Colonic mucosa (tissue), 4 donors: ENCODE data around the gene EEF1A2. TPM values are rescaled to one million over a fixed set of nuclear protein-coding genes. Genes with fewer than 3 reads are reported as not detected.

Source experiments
- DNase-seq: peaks from one replicate; pipeline ENCODE4 v3.0.0-alpha.2; 2020
- H3K27ac ChIP-seq: fragments of 200-600 bp; one replicate; pipeline ENCODE4 v1.8.0; 2021
- H3K27me3 ChIP-seq: fragments of 200-600 bp; one replicate; pipeline ENCODE4 v1.8.0; 2021
- H3K36me3 ChIP-seq: fragments of 200-600 bp; one replicate; pipeline ENCODE4 v1.8.0; 2021
- H3K4me1 ChIP-seq: fragments of 200-600 bp; one replicate; pipeline ENCODE4 v1.8.0; 2021; ENCODE audit warnings: mild to moderate bottlenecking
- H3K4me3 ChIP-seq: fragments of 200-600 bp; one replicate; pipeline ENCODE4 v1.8.0; 2021
- H3K9ac ChIP-seq, 2 donors: one replicate each; pipeline ENCODE4 v1.7.0; 2013; ENCODE audit warnings: control low read depth in 2 of 2, low read depth in 2 of 2, low read length in 2 of 2
- H3K9me3 ChIP-seq: fragments of 200-600 bp; one replicate; pipeline ENCODE4 v1.8.0; 2021
- intact Hi-C: fragments of 100-400 bp; cut with DNase I; formaldehyde crosslinking; loops from one replicate; pipeline ENCODE4 v1.14.1; 2022
- total RNA-seq, 2 donors: library from RNA; stranded (reverse); fragmentation: NEBNext Ultra II Directional in 1 of 2; extraction: Animal tissue kit (Norgen Biotek cat#: 25700) in 1 of 2; gene quantifications; one replicate each; pipeline ENCODE4 v1.2.1, GENCODE V29; 2021
- TF ChIP-seq, protein P1 (sequence below): fragments of 200-600 bp; IDR thresholded peaks from one replicate; pipeline ENCODE4 v1.8.0; 2022; ENCODE audit warnings: antibody characterized with exemption, mild to moderate bottlenecking
- donor health status: healthy.
- donor health status: DM: no; HTN: no; CAD: no.
- donor health status: DM: no; HTN: no; CAD: no.

EEF1A2 gene
- total RNA-seq, 2 donors from 2014 or later = 1.5 to 3.2 TPM

GRCh38 chr20:63469713-63470101 lies 29.2 kb downstream of the EEF1A2 start:
- H3K36me3 ChIP-seq = no peaks in the 10 kb centered on the region
- H3K27ac ChIP-seq = no peak overlapping the region
- no peaks in the 10 kb centered on the region for H3K9me3 ChIP-seq
- TF ChIP-seq, protein P1, sequence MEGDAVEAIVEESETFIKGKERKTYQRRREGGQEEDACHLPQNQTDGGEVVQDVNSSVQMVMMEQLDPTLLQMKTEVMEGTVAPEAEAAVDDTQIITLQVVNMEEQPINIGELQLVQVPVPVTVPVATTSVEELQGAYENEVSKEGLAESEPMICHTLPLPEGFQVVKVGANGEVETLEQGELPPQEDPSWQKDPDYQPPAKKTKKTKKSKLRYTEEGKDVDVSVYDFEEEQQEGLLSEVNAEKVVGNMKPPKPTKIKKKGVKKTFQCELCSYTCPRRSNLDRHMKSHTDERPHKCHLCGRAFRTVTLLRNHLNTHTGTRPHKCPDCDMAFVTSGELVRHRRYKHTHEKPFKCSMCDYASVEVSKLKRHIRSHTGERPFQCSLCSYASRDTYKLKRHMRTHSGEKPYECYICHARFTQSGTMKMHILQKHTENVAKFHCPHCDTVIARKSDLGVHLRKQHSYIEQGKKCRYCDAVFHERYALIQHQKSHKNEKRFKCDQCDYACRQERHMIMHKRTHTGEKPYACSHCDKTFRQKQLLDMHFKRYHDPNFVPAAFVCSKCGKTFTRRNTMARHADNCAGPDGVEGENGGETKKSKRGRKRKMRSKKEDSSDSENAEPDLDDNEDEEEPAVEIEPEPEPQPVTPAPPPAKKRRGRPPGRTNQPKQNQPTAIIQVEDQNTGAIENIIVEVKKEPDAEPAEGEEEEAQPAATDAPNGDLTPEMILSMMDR = no peak
- DNase-seq = no peak
- H3K9ac ChIP-seq = no peak overlapping the region
- intact Hi-C loops = no loop called here
- H3K4me1 ChIP-seq = no peaks in the 10 kb centered on the region
- no peak overlapping the region for H3K4me3 ChIP-seq
- peaks cover 32% of the 10 kb centered on the region for H3K27me3 ChIP-seq

- Histone ChIP-seq H3K27ac (no peak overlapping the region), H3K27me3 (peaks cover 31% of the 10 kb centered on the region), H3K9me3 (no peaks in the 10 kb centered on the region), H3K4me1 (no peaks in the 10 kb centered on the region), H3K9ac (no peak overlapping the region), H3K36me3 (no peaks in the 10 kb centered on the region), H3K4me3 (no peak overlapping the region)
- DNase-seq = no peak
- intact Hi-C loops = no loop called here
- TF ChIP-seq, protein P1 = no peak
Observed at GRCh38 chr20:63469019-63469712, 29.7 kb downstream of the EEF1A2 start.

DNA sequence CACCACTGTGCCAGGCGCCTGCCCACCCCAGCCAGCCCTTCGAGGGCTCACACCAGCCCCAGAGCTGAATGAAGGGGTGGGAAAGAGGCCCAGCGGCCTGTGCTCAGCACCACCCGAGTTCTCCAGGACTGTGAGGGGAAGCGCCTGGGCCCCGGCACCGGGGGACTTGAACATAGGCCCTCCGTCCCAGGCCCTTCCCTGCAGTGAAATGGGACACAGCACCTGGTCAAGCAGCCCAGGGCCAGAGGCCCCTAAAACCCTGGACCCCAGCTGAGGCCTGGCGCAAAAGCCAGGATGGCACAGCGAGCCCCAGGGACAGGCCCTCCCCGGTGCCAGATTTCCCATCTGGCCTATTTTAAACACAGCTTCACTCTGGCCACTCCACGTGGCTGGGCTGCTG lies 30.5 kb downstream of the EEF1A2 start:
- Histone ChIP-seq H3K27ac (no peak overlapping the region), H3K4me3 (no peak overlapping the region), H3K9ac (no peak overlapping the region), H3K4me1 (no peaks in the 10 kb centered on the region), H3K27me3 (peaks cover 23% of the 10 kb centered on the region), H3K9me3 (no peaks in the 10 kb centered on the region), H3K36me3 (no peaks in the 10 kb centered on the region)
- TF ChIP-seq, protein P1 = no peak
- intact Hi-C loops = no loop called here
- DNase-seq = no peak

- DNase-seq = no peak
- TF ChIP-seq, protein P1 = no peak
- Histone ChIP-seq H3K27ac (no peak overlapping the region), H3K4me3 (no peak overlapping the region), H3K9me3 (no peaks in the 10 kb centered on the region), H3K9ac (no peak overlapping the region), H3K36me3 (no peaks in the 10 kb centered on the region), H3K4me1 (no peaks in the 10 kb centered on the region), H3K27me3 (peaks cover 18% of the 10 kb centered on the region)
- intact Hi-C loops = no loop called here
Observed at GRCh38 chr20:63467294-63468083, 31.4 kb downstream of the EEF1A2 start.

- no peaks in the 10 kb centered on the region for H3K4me1 ChIP-seq
- no peaks in the 10 kb centered on the region for H3K9me3 ChIP-seq
- no peak overlapping the region for H3K27ac ChIP-seq
- no peak overlapping the region for H3K4me3 ChIP-seq
- DNase-seq = no peak
- intact Hi-C loops = no loop called here
- no peaks in the 10 kb centered on the region for H3K36me3 ChIP-seq
- no peak overlapping the region for H3K9ac ChIP-seq
- TF ChIP-seq, protein P1 = no peak
- H3K27me3 ChIP-seq = peaks cover 13% of the 10 kb centered on the region
Observed at GRCh38 chr20:63466861-63467260, 32.0 kb downstream of the EEF1A2 start.
